Gastrocnemius medialis (tissue), 4 donors: ENCODE data around the gene CHN2.

Experiments used
- POLR2A ChIP-seq, 2 donors: fragments of 450-650 bp; IDR thresholded peaks; one replicate each; pipeline ENCODE4 v1.6.1; 2017; ENCODE audit warnings: antibody characterized with exemption in 2 of 2, mild to moderate bottlenecking in 2 of 2, moderate library complexity in 2 of 2
- TF ChIP-seq, protein P1 (sequence below), 5 experiments: fragments of 450-650 bp in 3 of 5; fragments of 200-600 bp in 2 of 5; sonication (generic) in 2 of 5; IDR thresholded peaks in 4 of 5; conservative IDR thresholded peaks in 1 of 5; 1 replicate in 4 of 5; 2 replicates in 1 of 5; pipeline ENCODE4 v1.5.1; 2016 to 2019; ENCODE audit warnings: antibody characterized with exemption in 5 of 5, mild to moderate bottlenecking in 3 of 5, moderate library complexity in 3 of 5

GRCh38 chr7:29204491-29205272 is 10.1 kb downstream of the CHN2 start:
- TF ChIP-seq POLR2A (IDR thresholded peaks at IDR 0.05), result no peak
- TF ChIP-seq, protein P1, sequence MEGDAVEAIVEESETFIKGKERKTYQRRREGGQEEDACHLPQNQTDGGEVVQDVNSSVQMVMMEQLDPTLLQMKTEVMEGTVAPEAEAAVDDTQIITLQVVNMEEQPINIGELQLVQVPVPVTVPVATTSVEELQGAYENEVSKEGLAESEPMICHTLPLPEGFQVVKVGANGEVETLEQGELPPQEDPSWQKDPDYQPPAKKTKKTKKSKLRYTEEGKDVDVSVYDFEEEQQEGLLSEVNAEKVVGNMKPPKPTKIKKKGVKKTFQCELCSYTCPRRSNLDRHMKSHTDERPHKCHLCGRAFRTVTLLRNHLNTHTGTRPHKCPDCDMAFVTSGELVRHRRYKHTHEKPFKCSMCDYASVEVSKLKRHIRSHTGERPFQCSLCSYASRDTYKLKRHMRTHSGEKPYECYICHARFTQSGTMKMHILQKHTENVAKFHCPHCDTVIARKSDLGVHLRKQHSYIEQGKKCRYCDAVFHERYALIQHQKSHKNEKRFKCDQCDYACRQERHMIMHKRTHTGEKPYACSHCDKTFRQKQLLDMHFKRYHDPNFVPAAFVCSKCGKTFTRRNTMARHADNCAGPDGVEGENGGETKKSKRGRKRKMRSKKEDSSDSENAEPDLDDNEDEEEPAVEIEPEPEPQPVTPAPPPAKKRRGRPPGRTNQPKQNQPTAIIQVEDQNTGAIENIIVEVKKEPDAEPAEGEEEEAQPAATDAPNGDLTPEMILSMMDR (IDR thresholded peaks at IDR 0.05 in 4 of 5, conservative IDR thresholded peaks at IDR 0.05 in 1 of 5), result no peak
